H1 (cell line): ENCODE results near the gene USP53. TPM values are rescaled to one million over a fixed set of nuclear protein-coding genes. Genes with fewer than 3 reads are reported as not detected.

ENCODE experiments used
- CTCF ChIA-PET: fragments of 300-600 bp; sonication (Branson Sonifier 250); formaldehyde crosslinking; loops from one replicate; lab custom pipeline; 2021; ENCODE audit not compliant: partially characterized antibody; lab: Charles Lee
- POLR2A ChIA-PET: fragments of 300-600 bp; sonication (Branson Sonifier 250); formaldehyde crosslinking; loops from one replicate; lab custom pipeline; 2021; ENCODE audit warnings: inconsistent platforms; ENCODE audit not compliant: partially characterized antibody; lab: Charles Lee
- DNase-seq, 2 experiments: peaks; one replicate each; pipeline versions ENCODE4 v3.0.0 to v3.0.0-alpha.2; 2010 to 2022; ENCODE audit warnings: low spot score in 2 of 2, low read depth in 1 of 2, mixed read lengths in 1 of 2
- FAIRE-seq: peaks from 2 replicates; lab custom pipeline; 2011; peaks lifted over from hg19 to GRCh38; lab: Jason Lieb, UNC
- H2AFZ ChIP-seq: 2 replicates; pipeline ENCODE4 v1.8.1; 2012; ENCODE audit warnings: low read length, inconsistent platforms
- H2AK5ac ChIP-seq: 2 replicates; pipeline ENCODE4 v1.6.1; 2013; ENCODE audit warnings: low read depth, low read length
- H2BK120ac ChIP-seq: replicated peaks from 2 replicates; pipeline ENCODE3; 2013; ENCODE audit warnings: low read depth, low read length, inconsistent platforms
- H2BK12ac ChIP-seq: 2 replicates; pipeline ENCODE4 v1.6.1; 2013; ENCODE audit warnings: low read depth, low read length
- H2BK15ac ChIP-seq: 2 replicates; pipeline ENCODE4 v1.6.1; 2013; ENCODE audit warnings: low read length
- H2BK20ac ChIP-seq: 2 replicates; pipeline ENCODE4 v1.6.1; 2013; ENCODE audit warnings: low read length
- H2BK5ac ChIP-seq: 2 replicates; pipeline ENCODE4 v1.6.1; 2013; ENCODE audit warnings: low read depth, low read length
- H3K14ac ChIP-seq: 2 replicates; pipeline ENCODE4 v1.6.1; 2013; ENCODE audit warnings: inconsistent platforms; ENCODE audit not compliant: insufficient read length
- H3K18ac ChIP-seq: 2 replicates; pipeline ENCODE4 v1.6.1; 2013; ENCODE audit warnings: low read length; ENCODE audit errors: extremely low read depth
- H3K23ac ChIP-seq: 2 replicates; pipeline ENCODE4 v1.6.1; 2013; ENCODE audit warnings: inconsistent platforms; ENCODE audit not compliant: insufficient read length
- H3K23me2 ChIP-seq: 2 replicates; pipeline ENCODE4 v1.6.1; 2013; ENCODE audit warnings: low read depth, low read length
- H3K27ac ChIP-seq: 2 replicates; pipeline ENCODE4 v1.6.1; 2011; ENCODE audit warnings: low read depth, low read length, inconsistent platforms
- H3K27me3 ChIP-seq, 4 experiments: replicated peaks in 1 of 4; 1 replicate in 1 of 4; 2 replicates in 3 of 4; pipeline versions ENCODE4 v1.6.1 to v1.8.1; 2011 to 2013; ENCODE audit warnings: low read length in 3 of 4, mild to moderate bottlenecking in 3 of 4, inconsistent platforms in 2 of 4, mixed read lengths in 2 of 4, moderate library complexity in 1 of 4; ENCODE audit not compliant: control insufficient read depth in 3 of 4, insufficient read depth in 3 of 4; ENCODE audit errors: extremely low read depth in 1 of 4
- H3K36me3 ChIP-seq, 4 experiments: 2 replicates each; pipeline versions ENCODE4 v1.6.1 to v1.8.1; 2011 to 2013; ENCODE audit warnings: mild to moderate bottlenecking in 4 of 4, low read length in 3 of 4, moderate library complexity in 2 of 4, control low read depth in 1 of 4, inconsistent platforms in 1 of 4; ENCODE audit not compliant: insufficient read depth in 4 of 4, control insufficient read depth in 2 of 4
- H3K4ac ChIP-seq: replicated peaks from 2 replicates; pipeline ENCODE3; 2013; ENCODE audit warnings: low read length, low read depth, mixed read lengths, inconsistent platforms; ENCODE audit not compliant: insufficient read length
- H3K4me1 ChIP-seq, 4 experiments: replicated peaks in 1 of 4; 1 replicate in 1 of 4; 2 replicates in 3 of 4; pipeline versions ENCODE4 v1.6.1 to v1.8.1; 2011 to 2013; ENCODE audit warnings: low read length in 3 of 4, inconsistent platforms in 2 of 4, mixed read lengths in 1 of 4; ENCODE audit not compliant: insufficient read depth in 4 of 4, control insufficient read depth in 3 of 4
- H3K4me2 ChIP-seq, 2 experiments: 2 replicates each; pipeline versions ENCODE4 v1.6.1 to v1.8.1; 2011 to 2013; ENCODE audit warnings: low read depth in 2 of 2, low read length in 2 of 2, control low read depth in 1 of 2, inconsistent platforms in 1 of 2, mild to moderate bottlenecking in 1 of 2; ENCODE audit not compliant: insufficient read depth in 1 of 2
- H3K4me3 ChIP-seq, 4 experiments: fragments of 200-600, 300-600 bp in 1 of 4; sonication (generic), shearing (Covaris generic), sonication (Bioruptor Twin) in 1 of 4; 2 replicates each; pipeline versions ENCODE4 v1.5.1 to v1.8.1; 2011 to 2016; ENCODE audit warnings: low read length in 4 of 4, low read depth in 3 of 4, control low read depth in 2 of 4, inconsistent platforms in 2 of 4, mild to moderate bottlenecking in 2 of 4, mixed read lengths in 1 of 4, moderate library complexity in 1 of 4; ENCODE audit not compliant: insufficient read depth in 2 of 4; ENCODE audit errors: extremely low read depth in 1 of 4
- H3K56ac ChIP-seq: replicated peaks from 2 replicates; pipeline ENCODE3; 2013; ENCODE audit warnings: low read depth, mild to moderate bottlenecking, mixed read lengths, low read length, inconsistent platforms; ENCODE audit not compliant: insufficient read length
- H3K79me1 ChIP-seq: 2 replicates; pipeline ENCODE4 v1.6.1; 2013; ENCODE audit warnings: low read depth, low read length, control low read depth
- H3K79me2 ChIP-seq, 2 experiments: 2 replicates each; pipeline versions ENCODE4 v1.6.1 to v1.8.1; 2012 to 2013; ENCODE audit warnings: low read length in 2 of 2, mild to moderate bottlenecking in 2 of 2, inconsistent platforms in 1 of 2; ENCODE audit not compliant: insufficient read depth in 2 of 2, control insufficient read depth in 1 of 2
- H3K9ac ChIP-seq, 4 experiments: replicated peaks in 1 of 4; 1 replicate in 1 of 4; 2 replicates in 3 of 4; pipeline versions ENCODE4 v1.6.1 to v1.8.1; 2011 to 2013; ENCODE audit warnings: low read depth in 3 of 4, low read length in 3 of 4, control low read depth in 2 of 4, mild to moderate bottlenecking in 2 of 4, moderate library complexity in 2 of 4, inconsistent platforms in 1 of 4; ENCODE audit errors: extremely low read depth in 1 of 4
- H3K9me3 ChIP-seq, 2 experiments: 2 replicates each; pipeline versions ENCODE4 v1.6.1 to v1.8.1; 2012 to 2013; ENCODE audit warnings: mild to moderate bottlenecking in 2 of 2, moderate library complexity in 2 of 2, control low read depth in 1 of 2, inconsistent platforms in 1 of 2, low read depth in 1 of 2, low read length in 1 of 2, mixed read lengths in 1 of 2; ENCODE audit not compliant: insufficient read depth in 2 of 2
- H4K20me1 ChIP-seq, 2 experiments: replicated peaks in 1 of 2; 2 replicates each; pipeline versions ENCODE3 to v1.8.1; 2011 to 2013; ENCODE audit warnings: inconsistent platforms in 2 of 2, low read length in 2 of 2, mild to moderate bottlenecking in 1 of 2; ENCODE audit not compliant: insufficient read depth in 2 of 2, control insufficient read depth in 1 of 2
- H4K5ac ChIP-seq: 2 replicates; pipeline ENCODE4 v1.6.1; 2013; ENCODE audit warnings: low read length, low read depth, mixed read lengths, inconsistent platforms; ENCODE audit not compliant: insufficient read length
- H4K8ac ChIP-seq: 2 replicates; pipeline ENCODE4 v1.8.0; 2013; ENCODE audit warnings: mild to moderate bottlenecking, moderate library complexity, low read length, inconsistent platforms; ENCODE audit not compliant: insufficient read depth; ENCODE audit errors: extremely low read depth
- H4K91ac ChIP-seq: replicated peaks from 2 replicates; pipeline ENCODE3; 2013; ENCODE audit warnings: low read length, mixed read lengths, inconsistent platforms; ENCODE audit not compliant: insufficient read length
- CREB1 ChIP-seq: IDR thresholded peaks from 2 replicates; pipeline ENCODE4 v1.6.1; 2012; ENCODE audit warnings: inconsistent platforms
- FOSL1 ChIP-seq: IDR thresholded peaks from 2 replicates; pipeline ENCODE4 v1.6.1; 2011; ENCODE audit warnings: mild to moderate bottlenecking, low read depth, low read length, moderate library complexity; ENCODE audit not compliant: insufficient read depth
- HDAC6 ChIP-seq: IDR thresholded peaks from one replicate; pipeline ENCODE4 v1.7.1; 2012; ENCODE audit warnings: low read depth, mild to moderate bottlenecking, inconsistent platforms, low read length, moderate library complexity
- RXRA ChIP-seq: IDR thresholded peaks from 2 replicates; pipeline ENCODE4 v1.6.1; 2011; ENCODE audit warnings: low read depth, mild to moderate bottlenecking, low read length, moderate library complexity; ENCODE audit not compliant: insufficient read depth
- SIX5 ChIP-seq: IDR thresholded peaks from 2 replicates; pipeline ENCODE4 v1.6.1; 2011; ENCODE audit warnings: mild to moderate bottlenecking, low read depth, low read length
- SRF ChIP-seq: IDR thresholded peaks from 2 replicates; pipeline ENCODE4 v1.6.1; 2011; ENCODE audit warnings: mild to moderate bottlenecking, low read depth, low read length, moderate library complexity
- TBP ChIP-seq: IDR thresholded peaks from 2 replicates; pipeline ENCODE4 v1.6.1; 2011; ENCODE audit warnings: low read depth, low read length, improper control_type of control experiment
- WGBS, 2 experiments: shearing (Covaris generic) in 1 of 2; methylation state at CpG; one replicate each; pipeline versions ENCODE4 v1.1.6 to v1.1.7; 2013 to 2015; ENCODE audit warnings: low lambda C conversion rate in 2 of 2, mixed read lengths in 2 of 2, inconsistent platforms in 1 of 2, low coverage in 1 of 2, missing lambda C conversion rate in 1 of 2; ENCODE audit not compliant: insufficient replicate concordance in 2 of 2, insufficient coverage in 1 of 2, insufficient read length in 1 of 2; ENCODE audit errors: extremely low coverage in 1 of 2, missing lambda C conversion rate in 1 of 2; 5-methylcytosine and 5-hydroxymethylcytosine counted together
- polyA plus RNA-seq, 7 experiments: library from polyadenylated mRNA; depleted of rRNA in 3 of 7; stranded (reverse) in 5 of 7; unstranded in 2 of 7; fragments of >200 nt in 5 of 7; fragments of 200-250 nt in 2 of 7; gene quantifications; 1 replicate in 5 of 7; 2 replicates in 1 of 7; 4 replicates in 1 of 7; pipeline versions ENCODE4 v1.2.1 to v1.2.3, GENCODE V29; 2011 to 2013; ENCODE audit warnings: missing spikeins in 2 of 7, mixed read lengths in 2 of 7
- total RNA-seq: library from RNA; stranded (reverse); fragmentation: NEBNext Ultra II Directional; extraction: Animal tissue kit (Norgen Biotek cat#: 25700); gene quantifications from 2 replicates; pipeline ENCODE4 v1.2.1, GENCODE V29; 2021

Gene USP53
- total and polyA plus RNA-seq, 2 of the 8 experiments (the other 6 are each of a cell fraction or from before 2014, with no cell fraction given), result 2.9 to 14.9 TPM

- H3K4me3 ChIP-seq, result no peak overlapping the region
- no peaks in the 10 kb centered on the region for H3K23me2 ChIP-seq
- H3K36me3 ChIP-seq, result peaks cover 0 to 8% (median 1%) of the 10 kb centered on the region in 4 experiments; a peak in 4 of 8 replicates
- FAIRE-seq (no peak), DNase-seq (no peak)
- no peak overlapping the region for H2BK5ac ChIP-seq
- H3K23ac ChIP-seq, result no peak overlapping the region
- H4K20me1 ChIP-seq, result no peaks in the 10 kb centered on the region
- H3K4me2 ChIP-seq, result no peak overlapping the region
- H3K14ac ChIP-seq, result no peak overlapping the region
- 87% methylated on average over 1 of the region's 1 CpG; no CpG with 5 or more reads in 1 of the 2 experiments for WGBS, 2 experiments
- no peaks in the 10 kb centered on the region for H3K79me1 ChIP-seq
- no peak overlapping the region for H4K5ac ChIP-seq
- no peaks in the 10 kb centered on the region for H3K27me3 ChIP-seq
- H3K18ac ChIP-seq, result no peak overlapping the region
- no peak overlapping the region for H2BK20ac ChIP-seq
- H3K56ac ChIP-seq, result no peak overlapping the region
- H3K4me1 ChIP-seq, result no peaks in the 10 kb centered on the region
- H2AK5ac ChIP-seq, result no peak overlapping the region
- no peak overlapping the region for H3K9ac ChIP-seq
- H3K27ac ChIP-seq, result no peak overlapping the region
- H3K4ac ChIP-seq, result no peak overlapping the region
- no peak overlapping the region for H2BK12ac ChIP-seq
- CTCF ChIA-PET, result interaction anchor here (1.0 kb wide), 2 partner anchors 8 to 309 kb away, joined by 4 to 5 read pairs; no protein-coding TSS in a partner anchor
- H2BK120ac ChIP-seq, result no peak overlapping the region
- no peaks in the 10 kb centered on the region for H3K9me3 ChIP-seq
- H2BK15ac ChIP-seq, result no peak overlapping the region
- POLR2A ChIA-PET, result interaction anchor here (1.5 kb wide), 1 partner anchor 78 kb away, joined by 3 read pairs; the partner anchor contains the start of gene USP53
- no peaks in the 10 kb centered on the region for H3K79me2 ChIP-seq
- H2AFZ ChIP-seq, result no peak overlapping the region
- H4K8ac ChIP-seq, result no peak overlapping the region
- no peak overlapping the region for H4K91ac ChIP-seq
- TF ChIP-seq HDAC6 (no peak), SRF (no peak), RXRA (no peak), FOSL1 (no peak), TBP (no peak), SIX5 (no peak), CREB1 (no peak)
Measured at GRCh38 chr4:119290598-119290997, 78.1 kb downstream of the USP53 start.
